Testis (tissue), 3 donors: Measurements from ENCODE around the gene CD300LF. TPM values are rescaled to one million over a fixed set of nuclear protein-coding genes. Genes with fewer than 3 reads are reported as not detected.
A peak's percentile ranks its signal among the peaks of the same experiment; 100 is the strongest.

ENCODE experiments used
- DNase-seq: peaks from one replicate; pipeline ENCODE4 v3.0.0-alpha.2; 2019
- H3K27ac ChIP-seq, 2 donors: fragments of 200-600 bp; sonication (generic); one replicate each; pipeline ENCODE4 v1.5.1; 2019
- H3K27me3 ChIP-seq: fragments of 200-600 bp; sonication (generic); one replicate; pipeline ENCODE4 v1.5.1; 2019
- H3K36me3 ChIP-seq: fragments of 200-600 bp; sonication (generic); one replicate; pipeline ENCODE4 v1.5.1; 2017; ENCODE audit warnings: low read depth; ENCODE audit errors: missing control alignments
- H3K4me1 ChIP-seq: fragments of 200-600 bp; sonication (generic); one replicate; pipeline ENCODE4 v1.5.1; 2019
- H3K4me3 ChIP-seq, 2 donors: fragments of 200-600 bp; sonication (generic); one replicate each; pipeline ENCODE4 v1.5.1; 2017 to 2019
- H3K9me3 ChIP-seq: fragments of 200-600 bp; sonication (generic); one replicate; pipeline ENCODE4 v1.5.1; 2017
- POLR2A ChIP-seq: fragments of 450-650 bp; IDR thresholded peaks from one replicate; pipeline ENCODE4 v1.6.1; 2017; ENCODE audit warnings: antibody characterized with exemption, mild to moderate bottlenecking, moderate library complexity
- WGBS, 2 donors: methylation state at CpG; one replicate each; pipeline ENCODE4 v1.1.5; 2018; 5-methylcytosine and 5-hydroxymethylcytosine counted together
- intact Hi-C: fragments of 100-400 bp; cut with DNase I; formaldehyde crosslinking; loops from one replicate; pipeline ENCODE4 v1.15.1; 2023; ENCODE audit warnings: low total_unique reads
- polyA plus RNA-seq: library from polyadenylated mRNA; stranded (reverse); fragments of 350-450 nt; fragmentation: Illumina TruSeq; extraction: RNeasy Lipid Tissue Mini Kit (QIAGEN cat#74804); gene quantifications from one replicate; pipeline ENCODE4 v1.2.3, GENCODE V29; 2014; ENCODE audit warnings: low read depth, low replicate concordance; ENCODE audit not compliant: insufficient read depth
- total RNA-seq, 2 donors: library from RNA; depleted of rRNA; stranded (reverse); fragments of >200 nt; gene quantifications; one replicate each; pipeline ENCODE4 v1.2.3, GENCODE V29; 2016
- TF ChIP-seq, protein P1 (sequence below), 3 experiments: fragments of 450-650 bp in 2 of 3; fragments of 200-600 bp in 1 of 3; sonication (generic) in 1 of 3; IDR thresholded peaks; one replicate each; pipeline ENCODE4 v1.5.1; 2016 to 2019; ENCODE audit warnings: antibody characterized with exemption in 3 of 3, mild to moderate bottlenecking in 2 of 3, moderate library complexity in 1 of 3

CD300LF gene
- total and polyA plus RNA-seq, 3 donors from 2014 or later, result 0.43 to 1.1 (median 0.79) TPM

DNA sequence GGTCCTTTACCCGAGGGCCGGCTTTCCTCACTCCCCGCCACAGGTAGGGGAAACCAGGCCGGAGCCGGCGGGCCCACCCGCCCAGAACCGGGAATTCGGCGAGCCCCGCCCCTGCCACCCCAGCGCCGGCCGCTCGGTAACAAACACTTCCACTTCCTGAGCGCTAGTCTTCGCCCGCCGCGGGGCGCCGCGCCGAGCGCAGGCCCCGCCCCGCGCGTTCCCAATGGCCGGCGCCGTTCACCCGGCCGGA, 35.5 kb upstream of the CD300LF start:
- H3K4me1 ChIP-seq, result peaks cover 38% of the 10 kb centered on the region
- H3K4me3 ChIP-seq, result peak overlapping the region; percentile 87 to 91
- no peak for DNase-seq
- intact Hi-C loops, result no loop called here
- TF ChIP-seq, protein P1, sequence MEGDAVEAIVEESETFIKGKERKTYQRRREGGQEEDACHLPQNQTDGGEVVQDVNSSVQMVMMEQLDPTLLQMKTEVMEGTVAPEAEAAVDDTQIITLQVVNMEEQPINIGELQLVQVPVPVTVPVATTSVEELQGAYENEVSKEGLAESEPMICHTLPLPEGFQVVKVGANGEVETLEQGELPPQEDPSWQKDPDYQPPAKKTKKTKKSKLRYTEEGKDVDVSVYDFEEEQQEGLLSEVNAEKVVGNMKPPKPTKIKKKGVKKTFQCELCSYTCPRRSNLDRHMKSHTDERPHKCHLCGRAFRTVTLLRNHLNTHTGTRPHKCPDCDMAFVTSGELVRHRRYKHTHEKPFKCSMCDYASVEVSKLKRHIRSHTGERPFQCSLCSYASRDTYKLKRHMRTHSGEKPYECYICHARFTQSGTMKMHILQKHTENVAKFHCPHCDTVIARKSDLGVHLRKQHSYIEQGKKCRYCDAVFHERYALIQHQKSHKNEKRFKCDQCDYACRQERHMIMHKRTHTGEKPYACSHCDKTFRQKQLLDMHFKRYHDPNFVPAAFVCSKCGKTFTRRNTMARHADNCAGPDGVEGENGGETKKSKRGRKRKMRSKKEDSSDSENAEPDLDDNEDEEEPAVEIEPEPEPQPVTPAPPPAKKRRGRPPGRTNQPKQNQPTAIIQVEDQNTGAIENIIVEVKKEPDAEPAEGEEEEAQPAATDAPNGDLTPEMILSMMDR (IDR thresholded peaks at IDR 0.05), result peak in 1 of 3 experiments; percentile 30
- TF ChIP-seq POLR2A, result no peak
- H3K36me3 ChIP-seq, result no peaks in the 10 kb centered on the region
- 0% methylated on average over 24 to 28 of the region's 34 CpGs for WGBS, 2 donors
- no peaks in the 10 kb centered on the region for H3K27me3 ChIP-seq
- no peaks in the 10 kb centered on the region for H3K9me3 ChIP-seq
- H3K27ac ChIP-seq, result peak overlapping the region; percentile 56 to 79

DNA sequence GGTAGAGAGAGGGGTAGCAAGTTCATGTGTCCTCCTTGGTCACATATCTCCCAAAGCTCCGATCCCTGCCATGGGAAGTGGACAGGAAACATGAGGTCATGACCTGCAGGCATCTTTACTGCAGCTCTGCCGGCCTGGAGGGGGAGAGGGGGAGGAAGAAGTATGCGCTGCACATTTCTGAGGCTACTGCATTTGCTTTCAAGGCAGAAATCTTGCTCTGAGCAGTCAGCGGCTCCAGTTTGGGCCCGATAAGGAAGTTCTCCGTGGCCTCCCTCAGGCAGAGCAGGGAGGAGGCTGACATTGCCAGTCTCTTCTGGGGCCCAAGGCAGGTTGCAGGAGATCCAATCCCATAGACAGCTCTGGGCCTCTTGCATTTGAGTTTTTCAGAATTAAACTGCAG, 34.2 kb upstream of the CD300LF start:
- H3K27me3 ChIP-seq, result no peaks in the 10 kb centered on the region
- H3K4me3 ChIP-seq, result no peak overlapping the region
- H3K36me3 ChIP-seq, result no peaks in the 10 kb centered on the region
- WGBS, 2 donors, result 0 to 12% methylated on average over 2 to 6 of the region's 6 CpGs
- DNase-seq, result no peak
- TF ChIP-seq, protein P1 (IDR thresholded peaks at IDR 0.05), result no peak
- no peak for TF ChIP-seq POLR2A
- H3K4me1 ChIP-seq, result peaks cover 32% of the 10 kb centered on the region
- no peaks in the 10 kb centered on the region for H3K9me3 ChIP-seq
- intact Hi-C loops, result no loop called here
- H3K27ac ChIP-seq, result peak overlapping the region; percentile 21 to 41

DNA sequence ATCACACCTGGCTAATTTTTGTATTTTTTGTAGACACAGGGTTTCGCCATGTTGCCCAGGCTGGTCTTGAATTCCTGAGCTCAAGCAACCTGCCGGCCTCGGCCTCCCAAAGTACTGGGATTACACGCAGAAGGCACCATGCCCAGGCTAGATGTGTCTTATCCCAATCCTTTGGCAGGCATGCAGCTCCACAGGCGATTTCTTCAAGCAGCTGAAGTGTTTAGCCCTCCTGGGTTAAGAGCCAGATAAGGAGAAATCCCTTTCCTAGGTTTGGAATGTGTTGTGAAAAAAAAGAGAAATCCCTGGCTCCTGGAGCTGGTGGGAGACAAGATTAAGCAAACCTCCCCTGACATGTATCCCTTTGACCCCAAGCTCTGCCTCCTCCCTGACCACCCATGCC, 33.7 kb upstream of the CD300LF start:
- TF ChIP-seq, protein P1 (IDR thresholded peaks at IDR 0.05), result no peak
- no peak for TF ChIP-seq POLR2A
- 52 to 57% methylated on average over 5 of the region's 5 CpGs for WGBS, 2 donors
- no peaks in the 10 kb centered on the region for H3K36me3 ChIP-seq
- H3K4me1 ChIP-seq, result peaks cover 28% of the 10 kb centered on the region
- DNase-seq, result no peak
- H3K27me3 ChIP-seq, result no peaks in the 10 kb centered on the region
- no peaks in the 10 kb centered on the region for H3K9me3 ChIP-seq
- no peak overlapping the region for H3K4me3 ChIP-seq
- H3K27ac ChIP-seq, result peak overlapping the region in 1 of 2 donors; percentile 21
- intact Hi-C loops, result no loop called here

DNA sequence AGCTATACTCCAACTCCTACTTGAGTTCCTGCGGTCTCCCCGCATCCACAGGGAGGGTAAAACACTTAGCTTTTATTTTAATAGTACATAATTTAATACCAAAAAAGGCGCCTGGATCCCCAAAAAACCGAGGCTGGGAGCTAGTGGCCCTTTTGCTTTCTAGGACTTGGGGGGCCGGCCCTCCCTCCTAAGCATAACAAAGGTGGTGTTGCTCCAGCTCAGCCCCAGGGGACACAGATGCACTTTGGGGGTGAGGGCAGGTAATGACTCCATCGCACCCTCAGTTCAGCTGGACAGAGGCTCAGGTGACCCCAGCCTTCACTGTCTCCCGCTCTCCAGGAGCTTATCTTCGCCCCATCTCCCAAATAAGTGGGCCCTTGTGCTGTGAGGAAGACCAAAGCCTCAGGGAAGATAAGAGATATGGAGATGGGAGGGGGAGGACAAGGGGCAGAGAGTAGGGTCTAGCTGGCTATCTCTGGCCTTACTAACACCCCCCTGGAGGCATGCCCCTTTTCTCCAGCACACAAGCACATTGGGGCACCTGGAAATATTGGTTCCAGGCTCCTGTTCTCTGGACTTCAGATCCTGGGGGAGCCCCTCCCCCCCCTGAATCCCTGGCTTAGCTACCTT, 32.9 kb upstream of the CD300LF start:
- intact Hi-C loops, result no loop called here
- no peak overlapping the region for H3K4me3 ChIP-seq
- no peaks in the 10 kb centered on the region for H3K36me3 ChIP-seq
- WGBS, 2 donors, result 90% methylated on average over 6 to 8 of the region's 8 CpGs
- H3K27me3 ChIP-seq, result no peaks in the 10 kb centered on the region
- TF ChIP-seq, protein P1 (IDR thresholded peaks at IDR 0.05), result no peak
- no peak for TF ChIP-seq POLR2A
- no peaks in the 10 kb centered on the region for H3K9me3 ChIP-seq
- peaks cover 28% of the 10 kb centered on the region for H3K4me1 ChIP-seq
- H3K27ac ChIP-seq, result no peak overlapping the region
- DNase-seq, result no peak
